Activated naive CD8-positive, alpha-beta T cell (primary cell): ENCODE data around the gene JPH4.

ENCODE experiments used
- H3K27ac Mint-ChIP-seq: one replicate; pipeline ENCODE4 v1.8.0; 2021; ENCODE audit warnings: mixed read lengths
- H3K27me3 Mint-ChIP-seq: one replicate; pipeline ENCODE4 v1.8.0; 2021; ENCODE audit warnings: mixed read lengths
- H3K36me3 Mint-ChIP-seq: one replicate; pipeline ENCODE4 v1.8.0; 2021; ENCODE audit warnings: mixed read lengths
- H3K4me1 Mint-ChIP-seq: one replicate; pipeline ENCODE4 v1.8.0; 2021; ENCODE audit warnings: low read depth, mixed read lengths
- H3K4me3 Mint-ChIP-seq: one replicate; pipeline ENCODE4 v1.8.0; 2021; ENCODE audit warnings: mild to moderate bottlenecking, mixed read lengths
- H3K9me3 Mint-ChIP-seq: one replicate; pipeline ENCODE4 v1.8.0; 2021; ENCODE audit warnings: low read depth, mixed read lengths

Gene JPH4

GRCh38 chr14:23556700-23557440, 21.7 kb downstream of the JPH4 start:
- Mint-ChIP-seq H3K27me3 (no peaks in the 10 kb centered on the region), H3K36me3 (no peaks in the 10 kb centered on the region), H3K9me3 (no peaks in the 10 kb centered on the region), H3K4me3 (peak overlapping the region; percentile 94), H3K4me1 (peaks cover 35% of the 10 kb centered on the region), H3K27ac (peak overlapping the region; percentile 98)

GRCh38 chr14:23555882-23556699, 22.5 kb downstream of the JPH4 start, which contains the start of gene THTPA:
Gene THTPA (plus strand): TSS chr14:23556271. CDS start chr14:23556758, 487 bp downstream.
- peaks cover 35% of the 10 kb centered on the region for H3K4me1 Mint-ChIP-seq
- peak within 1 kb of the TSS; percentile 94 for H3K4me3 Mint-ChIP-seq
- peak within 1 kb of the TSS; percentile 98 for H3K27ac Mint-ChIP-seq
- no peaks in the 10 kb centered on the region for H3K9me3 Mint-ChIP-seq
- no peaks in the 10 kb centered on the region for H3K36me3 Mint-ChIP-seq
- no peaks in the 10 kb centered on the region for H3K27me3 Mint-ChIP-seq

GRCh38 chr14:23555533-23555881, 23.1 kb downstream of the JPH4 start:
- H3K36me3 Mint-ChIP-seq: no peaks in the 10 kb centered on the region
- H3K27me3 Mint-ChIP-seq: no peaks in the 10 kb centered on the region
- peak overlapping the region; percentile 94 for H3K4me3 Mint-ChIP-seq
- H3K27ac Mint-ChIP-seq: peak overlapping the region; percentile 98
- H3K4me1 Mint-ChIP-seq: peaks cover 35% of the 10 kb centered on the region
- H3K9me3 Mint-ChIP-seq: no peaks in the 10 kb centered on the region

GRCh38 chr14:23551266-23552028, 27.1 kb downstream of the JPH4 start, which contains the start of gene ZFHX2:
Gene ZFHX2 (minus strand): TSS chr14:23551765. CDS start chr14:23535325, 16,440 bp downstream.
- Mint-ChIP-seq H3K27me3 (no peaks in the 10 kb centered on the region), H3K4me1 (peaks cover 10% of the 10 kb centered on the region), H3K4me3 (no peak within 1 kb of the TSS), H3K9me3 (no peaks in the 10 kb centered on the region), H3K27ac (peak within 1 kb of the TSS; percentile 94), H3K36me3 (no peaks in the 10 kb centered on the region)

- no peak overlapping the region for H3K4me3 Mint-ChIP-seq
- no peaks in the 10 kb centered on the region for H3K27me3 Mint-ChIP-seq
- H3K36me3 Mint-ChIP-seq: no peaks in the 10 kb centered on the region
- H3K27ac Mint-ChIP-seq: no peak overlapping the region
- H3K9me3 Mint-ChIP-seq: no peaks in the 10 kb centered on the region
- H3K4me1 Mint-ChIP-seq: peaks cover 10% of the 10 kb centered on the region
These were observed 27.8 kb downstream of the JPH4 start for GRCh38 chr14:23550812-23551265.

- no peak overlapping the region for H3K27ac Mint-ChIP-seq
- no peaks in the 10 kb centered on the region for H3K27me3 Mint-ChIP-seq
- H3K4me3 Mint-ChIP-seq: no peak overlapping the region
- H3K9me3 Mint-ChIP-seq: no peaks in the 10 kb centered on the region
- H3K4me1 Mint-ChIP-seq: peaks cover 8% of the 10 kb centered on the region
- peaks cover 1% of the 10 kb centered on the region for H3K36me3 Mint-ChIP-seq
These were observed 28.3 kb downstream of the JPH4 start for GRCh38 chr14:23550131-23550811.

- Mint-ChIP-seq H3K4me3 (no peak overlapping the region), H3K4me1 (peaks cover 7% of the 10 kb centered on the region), H3K9me3 (no peaks in the 10 kb centered on the region), H3K27me3 (no peaks in the 10 kb centered on the region), H3K36me3 (peaks cover 2% of the 10 kb centered on the region), H3K27ac (no peak overlapping the region)
These were observed 30.0 kb downstream of the JPH4 start for GRCh38 chr14:23548351-23549318.

- Mint-ChIP-seq H3K27me3 (no peaks in the 10 kb centered on the region), H3K4me3 (no peak overlapping the region), H3K36me3 (peaks cover 2% of the 10 kb centered on the region), H3K9me3 (no peaks in the 10 kb centered on the region), H3K27ac (no peak overlapping the region), H3K4me1 (peaks cover 6% of the 10 kb centered on the region)
These were observed 30.7 kb downstream of the JPH4 start for GRCh38 chr14:23547924-23548323.

GRCh38 chr14:23546450-23547035, 32.0 kb downstream of the JPH4 start:
- Mint-ChIP-seq H3K36me3 (peaks cover 2% of the 10 kb centered on the region), H3K4me1 (peaks cover 2% of the 10 kb centered on the region), H3K27ac (no peak overlapping the region), H3K4me3 (no peak overlapping the region), H3K27me3 (no peaks in the 10 kb centered on the region), H3K9me3 (no peaks in the 10 kb centered on the region)

- no peak overlapping the region for H3K27ac Mint-ChIP-seq
- H3K9me3 Mint-ChIP-seq: no peaks in the 10 kb centered on the region
- H3K27me3 Mint-ChIP-seq: no peaks in the 10 kb centered on the region
- H3K4me3 Mint-ChIP-seq: no peak overlapping the region
- H3K36me3 Mint-ChIP-seq: peaks cover 2% of the 10 kb centered on the region
- H3K4me1 Mint-ChIP-seq: no peaks in the 10 kb centered on the region
These were observed 32.7 kb downstream of the JPH4 start for GRCh38 chr14:23545740-23546365.

- Mint-ChIP-seq H3K36me3 (peaks cover 2% of the 10 kb centered on the region), H3K9me3 (no peaks in the 10 kb centered on the region), H3K4me1 (no peaks in the 10 kb centered on the region), H3K4me3 (no peak overlapping the region), H3K27me3 (no peaks in the 10 kb centered on the region), H3K27ac (no peak overlapping the region)
These were observed 33.8 kb downstream of the JPH4 start for GRCh38 chr14:23544511-23545447.

- H3K4me3 Mint-ChIP-seq: no peak overlapping the region
- no peak overlapping the region for H3K27ac Mint-ChIP-seq
- H3K9me3 Mint-ChIP-seq: no peaks in the 10 kb centered on the region
- H3K4me1 Mint-ChIP-seq: peaks cover 2% of the 10 kb centered on the region
- no peaks in the 10 kb centered on the region for H3K27me3 Mint-ChIP-seq
- H3K36me3 Mint-ChIP-seq: peaks cover 2% of the 10 kb centered on the region
These were observed 35.2 kb downstream of the JPH4 start for GRCh38 chr14:23543403-23543802.
